CD4-positive, alpha-beta T cell treated with Interleukin-17A for 4 hours (primary cell): ENCODE data around the gene PARD6B.
"Not testable (repeated sequence)": the region's sequence is repeated elsewhere in the genome, so short reads cannot be mapped to it uniquely, and the experiment has no call there.

Source experiments
- DNase-seq: peaks from one replicate; pipeline ENCODE4 v3.0.0-alpha.2; 2020; ENCODE audit warnings: mixed read lengths

The PARD6B gene

GRCh38 chr20:50800986-50801746 lies 69.8 kb downstream of the PARD6B start:
- not testable (repeated sequence) for DNase-seq

DNA sequence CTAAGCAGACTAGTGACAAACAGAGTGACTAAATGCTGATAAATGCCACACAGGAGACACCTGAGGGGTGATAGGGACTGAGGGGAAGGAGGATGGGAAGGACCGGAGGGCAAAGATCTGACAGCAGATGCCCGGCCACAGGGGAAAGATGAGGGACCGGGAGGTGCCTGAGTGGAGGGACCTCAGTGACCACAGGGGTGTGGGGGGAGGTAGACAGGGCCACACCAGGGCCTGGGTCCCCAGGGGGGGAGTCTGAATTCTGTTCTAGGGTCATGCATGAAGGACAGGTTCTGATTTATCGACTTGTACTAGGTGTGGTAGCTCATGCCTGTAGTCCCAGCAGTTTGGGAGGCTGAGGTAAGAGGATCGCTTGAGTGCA lies 70.4 kb downstream of the PARD6B start:
- no peak for DNase-seq

DNA sequence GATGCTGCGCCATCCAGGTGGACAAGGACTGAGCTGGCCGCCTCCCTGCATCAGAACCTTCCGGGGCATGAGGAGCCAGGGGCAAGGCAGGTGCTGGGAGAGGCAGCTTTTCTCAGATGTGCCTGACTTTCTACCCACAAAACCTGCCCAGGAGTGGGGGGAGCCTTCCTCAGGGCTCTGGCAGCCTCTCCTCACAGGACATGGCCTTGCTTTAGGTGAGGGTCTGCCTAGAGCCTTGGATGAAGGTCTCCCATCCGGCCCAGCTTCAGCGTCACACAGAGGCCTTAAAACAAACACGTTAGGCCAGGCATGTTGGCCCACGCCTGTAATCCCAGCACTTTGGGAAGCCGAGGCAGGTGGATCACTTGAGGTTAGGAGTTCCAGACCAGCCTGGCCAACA lies 70.9 kb downstream of the PARD6B start:
- DNase-seq: no peak

DNA sequence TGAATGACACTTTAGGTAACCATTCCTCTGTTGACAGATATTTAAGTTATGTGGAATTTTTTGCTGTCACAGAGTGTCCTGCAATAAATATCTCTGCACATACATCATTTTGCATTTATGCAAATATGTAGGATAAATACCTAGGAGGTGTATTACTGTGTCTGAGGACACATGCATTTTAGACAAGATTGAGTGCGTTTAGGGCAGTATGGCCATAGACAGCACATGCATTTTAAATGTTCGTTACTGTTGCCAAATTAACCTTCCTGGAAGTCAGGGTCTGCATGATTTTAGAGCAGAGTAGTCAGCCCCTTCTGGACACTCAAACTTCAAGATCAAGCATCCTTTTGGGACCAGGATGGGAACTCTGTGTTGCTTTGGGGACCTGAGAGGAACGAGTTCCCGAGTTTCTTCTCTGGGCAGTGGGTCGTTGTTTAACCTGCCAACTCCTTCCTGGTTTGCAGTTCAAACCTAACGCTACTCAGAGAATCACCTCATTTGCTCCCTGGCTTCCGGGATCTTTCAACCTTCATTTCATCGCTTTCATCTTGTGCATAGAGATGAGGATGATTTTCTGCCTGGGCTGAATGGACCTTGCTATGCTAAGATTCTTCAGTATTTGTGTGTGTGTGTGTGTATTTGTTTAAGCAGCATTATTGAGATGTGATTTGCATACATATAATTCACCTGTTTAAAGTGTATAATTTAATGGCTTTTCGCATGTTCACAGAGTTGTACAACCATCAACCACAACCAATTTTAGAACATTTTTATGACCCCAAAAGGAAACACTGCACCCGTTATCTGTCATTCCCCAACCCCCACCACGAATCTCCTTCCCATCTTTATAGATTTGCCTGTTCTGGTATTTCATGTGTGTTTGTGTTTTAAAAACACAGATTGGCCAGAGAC lies 73.3 kb downstream of the PARD6B start:
- peak; percentile 56 for DNase-seq

DNA sequence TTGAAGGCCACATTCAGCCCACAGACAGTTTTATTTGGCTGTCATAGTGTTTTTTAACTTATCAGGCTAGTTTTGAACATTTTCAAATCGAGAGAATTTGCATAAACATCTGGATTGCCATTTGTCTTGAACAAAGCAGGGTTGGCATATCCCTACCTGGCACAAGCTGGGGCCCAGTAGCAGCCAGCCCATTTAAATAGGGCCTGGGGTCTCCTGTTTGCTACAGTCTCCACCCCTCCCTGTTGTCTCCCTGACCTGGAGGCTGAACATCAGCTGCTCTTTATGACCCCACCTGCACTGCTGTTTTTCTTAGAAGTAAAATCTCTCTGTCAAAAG lies 73.9 kb downstream of the PARD6B start:
- DNase-seq: no peak

- no peak for DNase-seq
These were observed 74.9 kb downstream of the PARD6B start for GRCh38 chr20:50806126-50806768.
